ENCODE results near the gene CASZ1. TPM values are rescaled to one million over a fixed set of nuclear protein-coding genes. Genes with fewer than 3 reads are reported as not detected.

The CASZ1 gene
- total and polyA plus RNA-seq, 4 donors = 3.4 to 39.0 (median 13.8) TPM

GRCh38 chr1:10755970-10756521 lies 40.4 kb downstream of the CASZ1 start:
- Histone ChIP-seq H3K27ac (ENCODE audit: low read depth in 1 of 2, low read length in 2 of 2) (no peak overlapping the region), H3K27me3 (ENCODE audit: control insufficient read depth in 1 of 2, insufficient read depth in 2 of 2, low read length in 1 of 2) (no peaks in the 10 kb centered on the region), H3K36me3 (ENCODE audit: control insufficient read depth in 1 of 2, insufficient read depth in 2 of 2, low read length in 1 of 2) (no peaks in the 10 kb centered on the region), H3K9me3 (ENCODE audit: control insufficient read depth, low read length) (no peaks in the 10 kb centered on the region), H3K4me1 (ENCODE audit: control insufficient read depth in 1 of 2, insufficient read depth in 2 of 2, low read length in 2 of 2) (no peaks in the 10 kb centered on the region), H3K4me3 (ENCODE audit: low read length in 2 of 2) (no peak overlapping the region)
- peak; percentile 43 for ATAC-seq (ENCODE audit: low FRiP score)
- WGBS, 2 donors = 82% methylated on average over 23 of the region's 23 CpGs
- no peak for DNase-seq
- intact Hi-C loops (cut with DNase I) = no loop called here

- DNase-seq (no peak), ATAC-seq (ENCODE audit: low FRiP score) (no peak)
- Histone ChIP-seq H3K36me3 (ENCODE audit: control insufficient read depth in 1 of 2, insufficient read depth in 2 of 2, low read length in 1 of 2) (no peaks in the 10 kb centered on the region), H3K27ac (ENCODE audit: low read depth in 1 of 2, low read length in 2 of 2) (no peak overlapping the region), H3K4me3 (ENCODE audit: low read length in 2 of 2) (no peak overlapping the region), H3K27me3 (ENCODE audit: control insufficient read depth in 1 of 2, insufficient read depth in 2 of 2, low read length in 1 of 2) (no peaks in the 10 kb centered on the region), H3K9me3 (ENCODE audit: control insufficient read depth, low read length) (no peaks in the 10 kb centered on the region), H3K4me1 (ENCODE audit: control insufficient read depth in 1 of 2, insufficient read depth in 2 of 2, low read length in 2 of 2) (no peaks in the 10 kb centered on the region)
- WGBS, 2 donors = 70 to 78% methylated on average over 24 of the region's 24 CpGs
- intact Hi-C loops (cut with DNase I) = no loop called here
These were observed 41.7 kb downstream of the CASZ1 start for GRCh38 chr1:10754568-10755329.

GRCh38 chr1:10753299-10753698 lies 43.1 kb downstream of the CASZ1 start:
- Histone ChIP-seq H3K27me3 (ENCODE audit: control insufficient read depth in 1 of 2, insufficient read depth in 2 of 2, low read length in 1 of 2) (no peaks in the 10 kb centered on the region), H3K4me1 (ENCODE audit: control insufficient read depth in 1 of 2, insufficient read depth in 2 of 2, low read length in 2 of 2) (no peaks in the 10 kb centered on the region), H3K4me3 (ENCODE audit: low read length in 2 of 2) (no peak overlapping the region), H3K36me3 (ENCODE audit: control insufficient read depth in 1 of 2, insufficient read depth in 2 of 2, low read length in 1 of 2) (no peaks in the 10 kb centered on the region), H3K27ac (ENCODE audit: low read depth in 1 of 2, low read length in 2 of 2) (no peak overlapping the region), H3K9me3 (ENCODE audit: control insufficient read depth, low read length) (no peaks in the 10 kb centered on the region)
- ATAC-seq (ENCODE audit: low FRiP score) (no peak), DNase-seq (no peak)
- WGBS, 2 donors = 79 to 83% methylated on average over 11 of the region's 11 CpGs
- intact Hi-C loops (cut with DNase I) = no loop called here

- 12 to 14% methylated on average over 14 of the region's 14 CpGs for WGBS, 2 donors
- ATAC-seq (ENCODE audit: low FRiP score) = no peak
- intact Hi-C loops (cut with DNase I) = no loop called here
These were observed 44.8 kb downstream of the CASZ1 start for GRCh38 chr1:10751561-10752085.

GRCh38 chr1:10751160-10751559 lies 45.3 kb downstream of the CASZ1 start:
- intact Hi-C loops (cut with DNase I) = no loop called here
- WGBS, 2 donors = 66 to 69% methylated on average over 4 of the region's 4 CpGs
- ATAC-seq (ENCODE audit: low FRiP score) = no peak

More at GRCh38 chr1:10751561-10752085, 44.8 kb downstream of the CASZ1 start:
- H3K36me3 ChIP-seq (ENCODE audit: control insufficient read depth in 1 of 2, insufficient read depth in 2 of 2, low read length in 1 of 2) = no peaks in the 10 kb centered on the region
- no peak for DNase-seq
- H3K27ac ChIP-seq (ENCODE audit: low read depth in 1 of 2, low read length in 2 of 2) = no peak overlapping the region
- no peaks in the 10 kb centered on the region for H3K4me1 ChIP-seq (ENCODE audit: control insufficient read depth in 1 of 2, insufficient read depth in 2 of 2, low read length in 2 of 2)
- H3K27me3 ChIP-seq (ENCODE audit: control insufficient read depth in 1 of 2, insufficient read depth in 2 of 2, low read length in 1 of 2) = no peaks in the 10 kb centered on the region
- no peak overlapping the region for H3K4me3 ChIP-seq (ENCODE audit: low read length in 2 of 2)
- no peaks in the 10 kb centered on the region for H3K9me3 ChIP-seq (ENCODE audit: control insufficient read depth, low read length)

GRCh38 chr1:10745886-10746455 lies 50.5 kb downstream of the CASZ1 start:
- H3K4me1 ChIP-seq (ENCODE audit: control insufficient read depth in 1 of 2, insufficient read depth in 2 of 2, low read length in 2 of 2) = no peaks in the 10 kb centered on the region
- H3K9me3 ChIP-seq (ENCODE audit: control insufficient read depth, low read length) = no peaks in the 10 kb centered on the region
- ATAC-seq (ENCODE audit: low FRiP score) (no peak), DNase-seq (no peak)
- no peak overlapping the region for H3K27ac ChIP-seq (ENCODE audit: low read depth in 1 of 2, low read length in 2 of 2)
- intact Hi-C loops (cut with DNase I) = no loop called here
- H3K36me3 ChIP-seq (ENCODE audit: control insufficient read depth in 1 of 2, insufficient read depth in 2 of 2, low read length in 1 of 2) = no peaks in the 10 kb centered on the region
- no peak overlapping the region for H3K4me3 ChIP-seq (ENCODE audit: low read length in 2 of 2)
- no peaks in the 10 kb centered on the region for H3K27me3 ChIP-seq (ENCODE audit: control insufficient read depth in 1 of 2, insufficient read depth in 2 of 2, low read length in 1 of 2)
- whole genome bisulfite sequencing, 2 donors = 92 to 93% methylated on average over 18 of the region's 18 CpGs

More at GRCh38 chr1:10751160-10751559, 45.3 kb downstream of the CASZ1 start:
- no peaks in the 10 kb centered on the region for H3K4me1 ChIP-seq (ENCODE audit: control insufficient read depth in 1 of 2, insufficient read depth in 2 of 2, low read length in 2 of 2)
- H3K4me3 ChIP-seq (ENCODE audit: low read length in 2 of 2) = no peak overlapping the region
- no peaks in the 10 kb centered on the region for H3K27me3 ChIP-seq (ENCODE audit: control insufficient read depth in 1 of 2, insufficient read depth in 2 of 2, low read length in 1 of 2)
- no peak overlapping the region for H3K27ac ChIP-seq (ENCODE audit: low read depth in 1 of 2, low read length in 2 of 2)
- H3K9me3 ChIP-seq (ENCODE audit: control insufficient read depth, low read length) = no peaks in the 10 kb centered on the region
- DNase-seq = no peak
- H3K36me3 ChIP-seq (ENCODE audit: control insufficient read depth in 1 of 2, insufficient read depth in 2 of 2, low read length in 1 of 2) = no peaks in the 10 kb centered on the region

GRCh38 chr1:10745383-10745782 lies 51.1 kb downstream of the CASZ1 start:
- DNase-seq (no peak), ATAC-seq (ENCODE audit: low FRiP score) (no peak)
- Histone ChIP-seq H3K27me3 (ENCODE audit: control insufficient read depth in 1 of 2, insufficient read depth in 2 of 2, low read length in 1 of 2) (no peaks in the 10 kb centered on the region), H3K27ac (ENCODE audit: low read depth in 1 of 2, low read length in 2 of 2) (no peak overlapping the region), H3K4me3 (ENCODE audit: low read length in 2 of 2) (no peak overlapping the region), H3K36me3 (ENCODE audit: control insufficient read depth in 1 of 2, insufficient read depth in 2 of 2, low read length in 1 of 2) (no peaks in the 10 kb centered on the region), H3K4me1 (ENCODE audit: control insufficient read depth in 1 of 2, insufficient read depth in 2 of 2, low read length in 2 of 2) (no peaks in the 10 kb centered on the region), H3K9me3 (ENCODE audit: control insufficient read depth, low read length) (no peaks in the 10 kb centered on the region)
- intact Hi-C loops (cut with DNase I) = no loop called here
- WGBS, 2 donors = 79 to 91% methylated on average over 6 of the region's 6 CpGs

- ATAC-seq (ENCODE audit: low FRiP score) (no peak), DNase-seq (no peak)
- Histone ChIP-seq H3K4me3 (ENCODE audit: low read length in 2 of 2) (no peak overlapping the region), H3K27ac (ENCODE audit: low read depth in 1 of 2, low read length in 2 of 2) (no peak overlapping the region), H3K4me1 (ENCODE audit: control insufficient read depth in 1 of 2, insufficient read depth in 2 of 2, low read length in 2 of 2) (no peaks in the 10 kb centered on the region), H3K36me3 (ENCODE audit: control insufficient read depth in 1 of 2, insufficient read depth in 2 of 2, low read length in 1 of 2) (no peaks in the 10 kb centered on the region), H3K9me3 (ENCODE audit: control insufficient read depth, low read length) (no peaks in the 10 kb centered on the region), H3K27me3 (ENCODE audit: control insufficient read depth in 1 of 2, insufficient read depth in 2 of 2, low read length in 1 of 2) (no peaks in the 10 kb centered on the region)
- intact Hi-C loops (cut with DNase I) = no loop called here
- 89% methylated on average over 18 of the region's 18 CpGs for WGBS, 2 donors
These were observed 51.7 kb downstream of the CASZ1 start for GRCh38 chr1:10744654-10745238.

Data from aorta (tissue), 5 donors.